ENCODE measurements around the gene RPL32. TPM values are rescaled to one million over a fixed set of nuclear protein-coding genes. Genes with fewer than 3 reads are reported as not detected.

Gene RPL32
- total RNA-seq, 1 experiment from 2014 or later = 1,853 TPM

DNA sequence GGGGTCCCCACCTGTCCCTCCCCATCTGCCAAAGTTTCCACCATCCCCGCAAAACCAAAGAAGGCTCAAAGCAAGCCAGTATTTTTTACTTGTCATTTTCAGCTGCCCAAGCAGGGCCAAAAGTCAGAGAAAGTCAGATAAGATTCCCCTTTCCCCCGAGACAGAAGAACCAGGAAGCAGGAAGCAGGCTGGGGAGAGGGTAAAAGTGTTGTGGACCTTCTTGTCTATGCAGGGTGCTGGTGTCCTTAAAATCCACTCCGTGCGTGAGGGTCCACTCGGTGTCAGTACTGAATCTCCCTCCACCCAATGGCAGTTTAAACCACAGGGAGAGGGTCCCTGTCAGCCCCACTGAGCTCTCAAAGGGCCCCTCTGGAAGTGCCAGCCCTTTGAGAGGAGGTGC, 20.2 kb upstream of the RPL32 start:
- TF ChIP-seq SIN3A (IDR thresholded peaks at IDR 0.05; ENCODE audit: low read depth) (no peak), CBX3 (IDR thresholded peaks at IDR 0.05; ENCODE audit: low read depth) (no peak), ZFX (IDR thresholded peaks at IDR 0.05) (no peak), ZNF274 (IDR thresholded peaks at IDR 0.05; ENCODE audit: low read depth, low read length) (no peak), EGR1 (IDR thresholded peaks at IDR 0.05; ENCODE audit: low read depth) (no peak), CEBPB (IDR thresholded peaks at IDR 0.05; ENCODE audit: low read depth) (no peak), EZH2 (IDR thresholded peaks at IDR 0.05) (no peak), RAD21 (IDR thresholded peaks at IDR 0.05; ENCODE audit: low read depth) (no peak), POLR2AphosphoS5 (IDR thresholded peaks at IDR 0.05; ENCODE audit: low read depth, low read length) (no peak), YY1 (IDR thresholded peaks at IDR 0.05; ENCODE audit: extremely low read depth, insufficient replicate concordance, low read depth, low read length) (no peak), TCF7L2 (IDR thresholded peaks at IDR 0.05; ENCODE audit: borderline replicate concordance, extremely low read depth, insufficient read depth, insufficient read length) (no peak), JUND (IDR thresholded peaks at IDR 0.05) (no peak), SRF (IDR thresholded peaks at IDR 0.05; ENCODE audit: low read depth) (no peak)
- TF ChIP-seq, protein P1, sequence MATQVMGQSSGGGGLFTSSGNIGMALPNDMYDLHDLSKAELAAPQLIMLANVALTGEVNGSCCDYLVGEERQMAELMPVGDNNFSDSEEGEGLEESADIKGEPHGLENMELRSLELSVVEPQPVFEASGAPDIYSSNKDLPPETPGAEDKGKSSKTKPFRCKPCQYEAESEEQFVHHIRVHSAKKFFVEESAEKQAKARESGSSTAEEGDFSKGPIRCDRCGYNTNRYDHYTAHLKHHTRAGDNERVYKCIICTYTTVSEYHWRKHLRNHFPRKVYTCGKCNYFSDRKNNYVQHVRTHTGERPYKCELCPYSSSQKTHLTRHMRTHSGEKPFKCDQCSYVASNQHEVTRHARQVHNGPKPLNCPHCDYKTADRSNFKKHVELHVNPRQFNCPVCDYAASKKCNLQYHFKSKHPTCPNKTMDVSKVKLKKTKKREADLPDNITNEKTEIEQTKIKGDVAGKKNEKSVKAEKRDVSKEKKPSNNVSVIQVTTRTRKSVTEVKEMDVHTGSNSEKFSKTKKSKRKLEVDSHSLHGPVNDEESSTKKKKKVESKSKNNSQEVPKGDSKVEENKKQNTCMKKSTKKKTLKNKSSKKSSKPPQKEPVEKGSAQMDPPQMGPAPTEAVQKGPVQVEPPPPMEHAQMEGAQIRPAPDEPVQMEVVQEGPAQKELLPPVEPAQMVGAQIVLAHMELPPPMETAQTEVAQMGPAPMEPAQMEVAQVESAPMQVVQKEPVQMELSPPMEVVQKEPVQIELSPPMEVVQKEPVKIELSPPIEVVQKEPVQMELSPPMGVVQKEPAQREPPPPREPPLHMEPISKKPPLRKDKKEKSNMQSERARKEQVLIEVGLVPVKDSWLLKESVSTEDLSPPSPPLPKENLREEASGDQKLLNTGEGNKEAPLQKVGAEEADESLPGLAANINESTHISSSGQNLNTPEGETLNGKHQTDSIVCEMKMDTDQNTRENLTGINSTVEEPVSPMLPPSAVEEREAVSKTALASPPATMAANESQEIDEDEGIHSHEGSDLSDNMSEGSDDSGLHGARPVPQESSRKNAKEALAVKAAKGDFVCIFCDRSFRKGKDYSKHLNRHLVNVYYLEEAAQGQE (IDR thresholded peaks at IDR 0.05; ENCODE audit: low read depth) = no peak
- TF ChIP-seq, protein P2, sequence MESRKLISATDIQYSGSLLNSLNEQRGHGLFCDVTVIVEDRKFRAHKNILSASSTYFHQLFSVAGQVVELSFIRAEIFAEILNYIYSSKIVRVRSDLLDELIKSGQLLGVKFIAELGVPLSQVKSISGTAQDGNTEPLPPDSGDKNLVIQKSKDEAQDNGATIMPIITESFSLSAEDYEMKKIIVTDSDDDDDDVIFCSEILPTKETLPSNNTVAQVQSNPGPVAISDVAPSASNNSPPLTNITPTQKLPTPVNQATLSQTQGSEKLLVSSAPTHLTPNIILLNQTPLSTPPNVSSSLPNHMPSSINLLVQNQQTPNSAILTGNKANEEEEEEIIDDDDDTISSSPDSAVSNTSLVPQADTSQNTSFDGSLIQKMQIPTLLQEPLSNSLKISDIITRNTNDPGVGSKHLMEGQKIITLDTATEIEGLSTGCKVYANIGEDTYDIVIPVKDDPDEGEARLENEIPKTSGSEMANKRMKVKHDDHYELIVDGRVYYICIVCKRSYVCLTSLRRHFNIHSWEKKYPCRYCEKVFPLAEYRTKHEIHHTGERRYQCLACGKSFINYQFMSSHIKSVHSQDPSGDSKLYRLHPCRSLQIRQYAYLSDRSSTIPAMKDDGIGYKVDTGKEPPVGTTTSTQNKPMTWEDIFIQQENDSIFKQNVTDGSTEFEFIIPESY (IDR thresholded peaks at IDR 0.05; ENCODE audit: extremely low read depth, insufficient replicate concordance, low read length) = no peak
- TF ChIP-seq, protein P3, sequence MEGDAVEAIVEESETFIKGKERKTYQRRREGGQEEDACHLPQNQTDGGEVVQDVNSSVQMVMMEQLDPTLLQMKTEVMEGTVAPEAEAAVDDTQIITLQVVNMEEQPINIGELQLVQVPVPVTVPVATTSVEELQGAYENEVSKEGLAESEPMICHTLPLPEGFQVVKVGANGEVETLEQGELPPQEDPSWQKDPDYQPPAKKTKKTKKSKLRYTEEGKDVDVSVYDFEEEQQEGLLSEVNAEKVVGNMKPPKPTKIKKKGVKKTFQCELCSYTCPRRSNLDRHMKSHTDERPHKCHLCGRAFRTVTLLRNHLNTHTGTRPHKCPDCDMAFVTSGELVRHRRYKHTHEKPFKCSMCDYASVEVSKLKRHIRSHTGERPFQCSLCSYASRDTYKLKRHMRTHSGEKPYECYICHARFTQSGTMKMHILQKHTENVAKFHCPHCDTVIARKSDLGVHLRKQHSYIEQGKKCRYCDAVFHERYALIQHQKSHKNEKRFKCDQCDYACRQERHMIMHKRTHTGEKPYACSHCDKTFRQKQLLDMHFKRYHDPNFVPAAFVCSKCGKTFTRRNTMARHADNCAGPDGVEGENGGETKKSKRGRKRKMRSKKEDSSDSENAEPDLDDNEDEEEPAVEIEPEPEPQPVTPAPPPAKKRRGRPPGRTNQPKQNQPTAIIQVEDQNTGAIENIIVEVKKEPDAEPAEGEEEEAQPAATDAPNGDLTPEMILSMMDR (IDR thresholded peaks at IDR 0.05 in 2 of 3, conservative IDR thresholded peaks at IDR 0.05 in 1 of 3; ENCODE audit: borderline replicate concordance in 1 of 3, insufficient read depth in 1 of 3, low read depth in 2 of 3, low read length in 2 of 3) = no peak
- TF ChIP-seq, protein P4, sequence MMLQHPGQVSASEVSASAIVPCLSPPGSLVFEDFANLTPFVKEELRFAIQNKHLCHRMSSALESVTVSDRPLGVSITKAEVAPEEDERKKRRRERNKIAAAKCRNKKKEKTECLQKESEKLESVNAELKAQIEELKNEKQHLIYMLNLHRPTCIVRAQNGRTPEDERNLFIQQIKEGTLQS (IDR thresholded peaks at IDR 0.05) = no peak
- no peak overlapping the region for H3K9ac ChIP-seq (ENCODE audit: low read length)
- H3K79me2 ChIP-seq (ENCODE audit: insufficient read depth, low read length) = no peaks in the 10 kb centered on the region
- BruUV-seq (replicated peaks) = no TSS peak
- no peak overlapping the region for H2AFZ ChIP-seq (ENCODE audit: low read depth, low read length, poor library complexity, severe bottlenecking)
- no peaks in the 10 kb centered on the region for H3K27me3 ChIP-seq (ENCODE audit: insufficient read depth, low read length)
- no peaks in the 10 kb centered on the region for H3K9me3 ChIP-seq (ENCODE audit: control insufficient read depth in 1 of 2, insufficient read depth in 1 of 2, low read depth in 1 of 2, low read length in 2 of 2)
- intact Hi-C loops (cut with micrococcal nuclease) = no loop called here
- no peaks in the 10 kb centered on the region for H3K9me2 ChIP-seq (ENCODE audit: insufficient read depth)
- H3K4me3 ChIP-seq (replicated peaks in 1 of 2; ENCODE audit: low read depth in 1 of 2, low read length in 2 of 2) = no peak overlapping the region
- RAD21 ChIA-PET (ENCODE audit: low non-redundant PET in 1 of 2, low total read pairs in 2 of 2, uncharacterized antibody in 2 of 2, unreplicated experiment in 2 of 2) = no interaction called here
- no peaks in the 10 kb centered on the region for H4K20me1 ChIP-seq (ENCODE audit: insufficient read depth)
- H3K27ac ChIP-seq (ENCODE audit: low read depth, low read length) = no peak overlapping the region
- CTCF ChIA-PET = no interaction called here
- DNase-seq (ENCODE audit: low read depth, low spot score) = no peak
- no peaks in the 10 kb centered on the region for H3K36me3 ChIP-seq (ENCODE audit: control insufficient read depth in 1 of 2, insufficient read depth in 2 of 2, low read length in 2 of 2)
- POLR2A ChIA-PET = no interaction called here
- H3K4me1 ChIP-seq (ENCODE audit: control insufficient read depth in 1 of 2, insufficient read depth in 2 of 2, low read length in 2 of 2) = peaks cover 0 to 3% of the 10 kb centered on the region in 2 experiments; a peak in 1 of 4 replicates
- ATAC-seq = no peak
- no peak overlapping the region for H3K4me2 ChIP-seq (ENCODE audit: low read length)
